Fibroblast of lung (primary cell): ENCODE results near the gene PTPRM. TPM values are rescaled to one million over a fixed set of nuclear protein-coding genes. Genes with fewer than 3 reads are reported as not detected.

Experiments
- DNase-seq, 2 donors: peaks; one replicate each; pipeline versions ENCODE4 v3.0.0 to v3.0.0-alpha.2; 2010; ENCODE audit warnings: low read depth in 2 of 2
- H2AFZ ChIP-seq: 2 replicates; pipeline ENCODE4 v1.5.1; 2012; ENCODE audit warnings: low read length, control low read depth, inconsistent platforms
- H3K27ac ChIP-seq: 2 replicates; pipeline ENCODE4 v1.5.1; 2011; ENCODE audit warnings: low read length, control low read depth; ENCODE audit not compliant: insufficient read depth
- H3K27me3 ChIP-seq: 2 replicates; pipeline ENCODE4 v1.5.1; 2011; ENCODE audit warnings: mild to moderate bottlenecking, low read length; ENCODE audit not compliant: control insufficient read depth, insufficient read depth
- H3K36me3 ChIP-seq: 2 replicates; pipeline ENCODE4 v1.5.1; 2011; ENCODE audit warnings: low read length; ENCODE audit not compliant: control insufficient read depth, insufficient read depth
- H3K4me1 ChIP-seq: 2 replicates; pipeline ENCODE4 v1.5.1; 2011; ENCODE audit warnings: low read length; ENCODE audit not compliant: control insufficient read depth, insufficient read depth; ENCODE audit errors: extremely low read depth
- H3K4me2 ChIP-seq: 2 replicates; pipeline ENCODE4 v1.5.1; 2011; ENCODE audit warnings: low read length, control low read depth; ENCODE audit not compliant: insufficient read depth; ENCODE audit errors: extremely low read depth
- H3K4me3 ChIP-seq, 4 experiments: fragments of 200-600 bp in 1 of 4; sonication (generic) in 1 of 4; replicated peaks in 1 of 4; 2 replicates each; pipeline ENCODE4 v1.5.1; 2011 to 2016; ENCODE audit warnings: low read length in 4 of 4, low read depth in 3 of 4, mild to moderate bottlenecking in 3 of 4, control low read depth in 2 of 4, inconsistent platforms in 1 of 4, mixed read lengths in 1 of 4; ENCODE audit not compliant: insufficient read depth in 1 of 4; ENCODE audit errors: control extremely low read depth in 1 of 4
- H3K79me2 ChIP-seq: 2 replicates; pipeline ENCODE4 v1.5.1; 2012; ENCODE audit warnings: mild to moderate bottlenecking, low read length, inconsistent platforms; ENCODE audit not compliant: control insufficient read depth, insufficient read depth
- H3K9ac ChIP-seq: 2 replicates; pipeline ENCODE4 v1.5.1; 2011; ENCODE audit warnings: mild to moderate bottlenecking, low read length, control low read depth; ENCODE audit not compliant: insufficient read depth
- H3K9me3 ChIP-seq: 2 replicates; pipeline ENCODE4 v1.5.1; 2012; ENCODE audit warnings: low read depth, low read length; ENCODE audit not compliant: control insufficient read depth, insufficient read depth
- H4K20me1 ChIP-seq: 2 replicates; pipeline ENCODE4 v1.5.1; 2011; ENCODE audit warnings: low read length; ENCODE audit not compliant: control insufficient read depth, insufficient read depth; ENCODE audit errors: extremely low read depth
- EZH2 ChIP-seq: IDR thresholded peaks from 2 replicates; pipeline ENCODE4 v1.5.1; 2012; ENCODE audit warnings: low read length, control low read depth, mild to moderate bottlenecking; ENCODE audit errors: missing control alignments
- polyA plus RNA-seq, 2 donors: library from polyadenylated mRNA; depleted of rRNA in 1 of 2; stranded (reverse) in 1 of 2; unstranded in 1 of 2; fragments of >200 nt; gene quantifications; 2 replicates each; pipeline ENCODE4 v1.2.1, GENCODE V29; 2011 to 2012; ENCODE audit warnings: missing spikeins in 1 of 2
- total RNA-seq: library from RNA; depleted of rRNA; stranded (reverse); fragments of >200 nt; gene quantifications from 2 replicates; pipeline ENCODE4 v1.2.1, GENCODE V29; 2014
- TF ChIP-seq, protein P1 (sequence below), 2 donors: IDR thresholded peaks in 1 of 2; conservative IDR thresholded peaks in 1 of 2; 1 replicate in 1 of 2; 2 replicates in 1 of 2; pipeline ENCODE4 v1.5.1; 2011 to 2012; ENCODE audit warnings: low read length in 2 of 2, control low read depth in 1 of 2, inconsistent platforms in 1 of 2, low read depth in 1 of 2, mild to moderate bottlenecking in 1 of 2

PTPRM gene
- total and polyA plus RNA-seq, 2 donors (not counting 1 experiment from before 2014, with no cell fraction given), result 86.6 to 87.0 TPM

DNA sequence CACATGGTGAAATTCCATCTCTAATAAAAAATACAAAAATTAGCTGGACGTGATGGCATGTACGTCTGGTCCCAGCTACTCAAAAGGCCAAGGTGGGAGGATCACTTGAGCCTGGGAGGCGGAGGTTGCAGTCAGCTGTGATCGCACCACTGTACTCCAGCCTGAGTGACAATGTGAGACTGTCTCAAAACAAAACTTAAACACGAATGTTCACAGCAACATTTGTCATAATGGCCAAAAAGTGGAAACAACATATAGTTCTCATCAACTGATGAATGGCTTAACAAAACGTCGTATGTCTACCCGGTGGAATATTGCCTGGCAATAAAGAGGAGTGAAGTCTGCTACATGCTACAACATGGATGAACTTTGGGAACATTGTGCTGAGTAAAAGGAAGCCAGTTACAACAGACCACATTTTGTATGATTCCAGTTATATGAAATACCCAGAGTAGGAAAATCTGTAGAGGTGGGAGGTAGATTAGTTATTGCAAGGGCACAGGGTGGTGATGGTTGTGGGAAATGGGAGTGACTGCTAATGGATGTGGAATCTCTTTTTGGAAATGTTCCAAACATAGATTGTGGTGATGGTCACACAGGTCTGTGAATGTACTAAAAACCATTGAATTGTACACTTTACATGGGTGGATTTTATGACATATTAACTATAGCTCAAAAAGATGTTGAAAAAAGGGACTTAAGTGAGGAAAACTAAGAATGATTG, 478.2 kb downstream of the PTPRM start:
- Histone ChIP-seq H4K20me1 (peaks cover 1% of the 10 kb centered on the region), H3K27ac (no peak overlapping the region), H3K4me3 (no peak overlapping the region), H3K36me3 (no peaks in the 10 kb centered on the region), H3K79me2 (no peaks in the 10 kb centered on the region), H2AFZ (no peak overlapping the region), H3K9ac (no peak overlapping the region), H3K27me3 (no peaks in the 10 kb centered on the region), H3K4me2 (no peak overlapping the region), H3K4me1 (no peaks in the 10 kb centered on the region), H3K9me3 (no peaks in the 10 kb centered on the region)
- peak in 1 of 2 donors; percentile 55 for DNase-seq
- TF ChIP-seq, protein P1, sequence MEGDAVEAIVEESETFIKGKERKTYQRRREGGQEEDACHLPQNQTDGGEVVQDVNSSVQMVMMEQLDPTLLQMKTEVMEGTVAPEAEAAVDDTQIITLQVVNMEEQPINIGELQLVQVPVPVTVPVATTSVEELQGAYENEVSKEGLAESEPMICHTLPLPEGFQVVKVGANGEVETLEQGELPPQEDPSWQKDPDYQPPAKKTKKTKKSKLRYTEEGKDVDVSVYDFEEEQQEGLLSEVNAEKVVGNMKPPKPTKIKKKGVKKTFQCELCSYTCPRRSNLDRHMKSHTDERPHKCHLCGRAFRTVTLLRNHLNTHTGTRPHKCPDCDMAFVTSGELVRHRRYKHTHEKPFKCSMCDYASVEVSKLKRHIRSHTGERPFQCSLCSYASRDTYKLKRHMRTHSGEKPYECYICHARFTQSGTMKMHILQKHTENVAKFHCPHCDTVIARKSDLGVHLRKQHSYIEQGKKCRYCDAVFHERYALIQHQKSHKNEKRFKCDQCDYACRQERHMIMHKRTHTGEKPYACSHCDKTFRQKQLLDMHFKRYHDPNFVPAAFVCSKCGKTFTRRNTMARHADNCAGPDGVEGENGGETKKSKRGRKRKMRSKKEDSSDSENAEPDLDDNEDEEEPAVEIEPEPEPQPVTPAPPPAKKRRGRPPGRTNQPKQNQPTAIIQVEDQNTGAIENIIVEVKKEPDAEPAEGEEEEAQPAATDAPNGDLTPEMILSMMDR (conservative IDR thresholded peaks at IDR 0.05 in 1 of 2, IDR thresholded peaks at IDR 0.05 in 1 of 2; ENCODE audit: low read depth in 1 of 2, low read length in 2 of 2), result no peak
- no peak for TF ChIP-seq EZH2

DNA sequence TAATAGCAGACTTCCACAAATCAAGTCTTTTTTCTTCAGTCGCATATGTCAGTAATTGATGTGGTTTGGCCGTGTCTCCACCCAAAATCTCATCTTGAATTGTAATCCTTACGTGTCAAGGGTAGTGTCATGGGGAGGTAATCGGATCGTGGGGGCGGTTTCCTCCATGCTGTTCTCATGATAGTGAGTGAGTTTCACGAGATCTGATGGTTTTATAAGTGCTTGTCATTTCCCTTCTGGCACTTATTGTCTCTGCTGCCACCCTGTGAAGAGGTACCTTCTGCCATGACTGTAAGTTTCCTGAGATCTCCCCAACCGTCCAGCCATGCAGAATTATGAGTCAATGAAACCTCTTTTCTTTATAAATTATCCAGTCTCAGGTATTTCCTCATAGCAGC, 478.8 kb downstream of the PTPRM start:
- Histone ChIP-seq H2AFZ (no peak overlapping the region), H3K4me2 (no peak overlapping the region), H3K4me3 (no peak overlapping the region), H4K20me1 (peaks cover 1% of the 10 kb centered on the region), H3K9me3 (no peaks in the 10 kb centered on the region), H3K27ac (no peak overlapping the region), H3K27me3 (no peaks in the 10 kb centered on the region), H3K36me3 (no peaks in the 10 kb centered on the region), H3K9ac (no peak overlapping the region), H3K79me2 (no peaks in the 10 kb centered on the region), H3K4me1 (no peaks in the 10 kb centered on the region)
- TF ChIP-seq EZH2, result no peak
- TF ChIP-seq, protein P1 (conservative IDR thresholded peaks at IDR 0.05 in 1 of 2, IDR thresholded peaks at IDR 0.05 in 1 of 2; ENCODE audit: low read depth in 1 of 2, low read length in 2 of 2), result no peak
- DNase-seq, result peak in 1 of 2 donors; percentile 35

DNA sequence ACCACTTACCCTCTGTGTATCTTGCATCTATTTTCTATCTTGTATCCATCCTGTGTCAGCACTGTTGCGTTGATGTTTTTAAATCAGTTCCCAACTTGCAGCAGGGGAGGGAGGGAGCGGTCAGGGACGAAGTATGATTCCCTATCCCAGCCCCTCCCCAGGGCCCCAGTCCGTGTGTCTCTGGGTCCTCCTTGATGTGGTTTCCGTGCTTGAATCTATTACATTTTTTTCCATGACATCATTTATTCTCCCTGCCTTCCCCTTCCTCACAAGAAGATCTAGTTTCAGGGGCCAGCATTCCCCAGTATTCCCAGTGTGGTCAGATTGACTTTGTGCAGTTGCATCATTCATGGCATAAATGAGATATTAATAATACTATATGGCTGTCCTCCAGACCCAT, 479.3 kb downstream of the PTPRM start:
- H3K9ac ChIP-seq, result no peak overlapping the region

More for the DNA sequence above, 479.3 kb downstream of the PTPRM start:
- Histone ChIP-seq H3K79me2 (no peaks in the 10 kb centered on the region), H4K20me1 (peaks cover 1% of the 10 kb centered on the region), H3K4me2 (no peak overlapping the region), H3K9me3 (no peaks in the 10 kb centered on the region), H3K27ac (no peak overlapping the region), H2AFZ (no peak overlapping the region), H3K27me3 (no peaks in the 10 kb centered on the region), H3K36me3 (no peaks in the 10 kb centered on the region), H3K4me3 (no peak overlapping the region), H3K4me1 (no peaks in the 10 kb centered on the region)
- DNase-seq, result peak in 1 of 2 donors; percentile 41
- TF ChIP-seq, protein P1 (conservative IDR thresholded peaks at IDR 0.05 in 1 of 2, IDR thresholded peaks at IDR 0.05 in 1 of 2; ENCODE audit: low read depth in 1 of 2, low read length in 2 of 2), result no peak
- TF ChIP-seq EZH2, result no peak
